H9 (cell line): ENCODE results near the gene HS3ST2. TPM values are rescaled to one million over a fixed set of nuclear protein-coding genes. Genes with fewer than 3 reads are reported as not detected.

Experiments
- DNase-seq: peaks from one replicate; pipeline ENCODE4 v3.0.0-alpha.2; 2017
- H2AFZ ChIP-seq: one replicate; pipeline ENCODE4 v1.6.1; 2013; ENCODE audit warnings: mild to moderate bottlenecking, low read length, control low read depth, moderate library complexity
- H2AK5ac ChIP-seq: 2 replicates; pipeline ENCODE4 v1.6.1; 2013; ENCODE audit warnings: low read length, control low read depth, mixed read lengths; ENCODE audit not compliant: insufficient read length
- H2BK120ac ChIP-seq: one replicate; pipeline ENCODE4 v1.6.1; 2013; ENCODE audit warnings: low read depth, mild to moderate bottlenecking, low read length, control low read depth, inconsistent platforms; ENCODE audit not compliant: poor library complexity, severe bottlenecking
- H2BK12ac ChIP-seq: 2 replicates; pipeline ENCODE4 v1.6.1; 2013; ENCODE audit warnings: low read length, control low read depth, mixed read lengths, low read depth; ENCODE audit not compliant: insufficient read length
- H2BK15ac ChIP-seq: 2 replicates; pipeline ENCODE4 v1.6.1; 2013; ENCODE audit warnings: low read depth, low read length, control low read depth
- H2BK20ac ChIP-seq: one replicate; pipeline ENCODE4 v1.6.1; 2013; ENCODE audit warnings: low read depth, mild to moderate bottlenecking, low read length, control low read depth, inconsistent platforms; ENCODE audit not compliant: poor library complexity, severe bottlenecking
- H2BK5ac ChIP-seq: 2 replicates; pipeline ENCODE4 v1.6.1; 2013; ENCODE audit warnings: low read length, control low read depth, mixed read lengths; ENCODE audit not compliant: insufficient read length
- H3K14ac ChIP-seq: 2 replicates; pipeline ENCODE4 v1.6.1; 2013; ENCODE audit warnings: low read length, control low read depth; ENCODE audit not compliant: insufficient read depth
- H3K18ac ChIP-seq: 2 replicates; pipeline ENCODE4 v1.6.1; 2013; ENCODE audit warnings: low read depth, mild to moderate bottlenecking, mixed read lengths, low read length, control low read depth; ENCODE audit not compliant: insufficient read length
- H3K23ac ChIP-seq: 2 replicates; pipeline ENCODE4 v1.6.1; 2013; ENCODE audit warnings: low read length, control low read depth, mixed read lengths, low read depth; ENCODE audit not compliant: insufficient read length
- H3K23me2 ChIP-seq: 2 replicates; pipeline ENCODE4 v1.6.1; 2013; ENCODE audit warnings: low read depth, mild to moderate bottlenecking, mixed read lengths, low read length, control low read depth; ENCODE audit not compliant: insufficient read length, poor library complexity, severe bottlenecking
- H3K27ac ChIP-seq: 2 replicates; pipeline ENCODE4 v1.5.1; 2013; ENCODE audit warnings: low read length, control low read depth, mixed read lengths, low read depth; ENCODE audit not compliant: insufficient read length
- H3K27me3 ChIP-seq: 2 replicates; pipeline ENCODE4 v1.6.1; 2013; ENCODE audit warnings: low read length, control low read depth, inconsistent platforms; ENCODE audit not compliant: insufficient read depth
- H3K4ac ChIP-seq: 2 replicates; pipeline ENCODE4 v1.6.1; 2013; ENCODE audit warnings: low read depth, mild to moderate bottlenecking, control low read depth, inconsistent platforms, low read length, moderate library complexity
- H3K4me1 ChIP-seq: 2 replicates; pipeline ENCODE4 v1.6.1; 2013; ENCODE audit warnings: low read length, control low read depth, inconsistent platforms; ENCODE audit not compliant: insufficient read depth
- H3K4me2 ChIP-seq: 2 replicates; pipeline ENCODE4 v1.6.1; 2013; ENCODE audit warnings: low read length, control low read depth, mixed read lengths; ENCODE audit not compliant: insufficient read length, insufficient read depth
- H3K56ac ChIP-seq: 2 replicates; pipeline ENCODE4 v1.6.1; 2013; ENCODE audit warnings: low read depth, mild to moderate bottlenecking, mixed read lengths, low read length, control low read depth; ENCODE audit not compliant: insufficient read length
- H3K79me1 ChIP-seq: 2 replicates; pipeline ENCODE4 v1.6.1; 2013; ENCODE audit warnings: low read depth, mild to moderate bottlenecking, moderate library complexity, low read length, control low read depth, inconsistent platforms; ENCODE audit not compliant: insufficient read depth, poor library complexity, severe bottlenecking
- H3K79me2 ChIP-seq: 2 replicates; pipeline ENCODE4 v1.6.1; 2013; ENCODE audit warnings: low read length, control low read depth, inconsistent platforms; ENCODE audit not compliant: insufficient read depth
- H3K9ac ChIP-seq: 2 replicates; pipeline ENCODE4 v1.6.1; 2013; ENCODE audit warnings: low read length, control low read depth, mixed read lengths; ENCODE audit not compliant: insufficient read length; ENCODE audit errors: extremely low read depth
- H3K9me3 ChIP-seq: one replicate; pipeline ENCODE4 v1.6.1; 2013; ENCODE audit warnings: low read depth, low read length, inconsistent platforms; ENCODE audit not compliant: control insufficient read depth
- H3T11ph ChIP-seq: one replicate; pipeline ENCODE4 v1.6.1; 2013; ENCODE audit warnings: mild to moderate bottlenecking, low read length, control low read depth, inconsistent platforms
- H4K20me1 ChIP-seq: one replicate; pipeline ENCODE4 v1.6.1; 2013; ENCODE audit not compliant: control insufficient read depth, insufficient read length, insufficient read depth
- H4K5ac ChIP-seq: 2 replicates; pipeline ENCODE4 v1.6.1; 2013; ENCODE audit warnings: low read depth, mild to moderate bottlenecking, mixed read lengths, low read length, control low read depth; ENCODE audit not compliant: insufficient read length
- H4K8ac ChIP-seq: replicated peaks from 2 replicates; pipeline ENCODE4 v1.6.1; 2013; ENCODE audit warnings: low read length, control low read depth, mixed read lengths, low read depth; ENCODE audit not compliant: insufficient read length
- H4K91ac ChIP-seq: 2 replicates; pipeline ENCODE4 v1.6.1; 2013; ENCODE audit warnings: low read depth, mild to moderate bottlenecking, moderate library complexity, mixed read lengths, low read length, control low read depth; ENCODE audit not compliant: insufficient read length
- H3K27ac Mint-ChIP-seq, 3 experiments: 2 replicates in 2 of 3; 3 replicates in 1 of 3; pipeline ENCODE4 v1.8.0; 2020 to 2021; ENCODE audit warnings: mixed read lengths in 3 of 3, mild to moderate bottlenecking in 1 of 3, moderate library complexity in 1 of 3
- H3K27me3 Mint-ChIP-seq: 2 replicates; pipeline ENCODE4 v1.8.0; 2021; ENCODE audit warnings: low read depth, mild to moderate bottlenecking, moderate library complexity, mixed read lengths
- H3K36me3 Mint-ChIP-seq, 3 experiments: 2 replicates in 2 of 3; 3 replicates in 1 of 3; pipeline ENCODE4 v1.8.0; 2020 to 2021; ENCODE audit warnings: low read depth in 3 of 3, mixed read lengths in 3 of 3; ENCODE audit not compliant: insufficient read depth in 1 of 3
- H3K4me1 Mint-ChIP-seq, 2 experiments: 2 replicates each; pipeline ENCODE4 v1.8.0; 2020; ENCODE audit warnings: mixed read lengths in 2 of 2
- H3K4me3 Mint-ChIP-seq, 2 experiments: 2 replicates in 1 of 2; 3 replicates in 1 of 2; pipeline ENCODE4 v1.8.0; 2020 to 2021; ENCODE audit warnings: mild to moderate bottlenecking in 2 of 2, mixed read lengths in 2 of 2, moderate library complexity in 1 of 2
- H3K9me3 Mint-ChIP-seq, 2 experiments: 2 replicates in 1 of 2; 3 replicates in 1 of 2; pipeline ENCODE4 v1.8.0; 2020; ENCODE audit warnings: mild to moderate bottlenecking in 2 of 2, mixed read lengths in 2 of 2, moderate library complexity in 1 of 2
- CTCF ChIP-seq: fragments of 200-600 bp; sonication (generic); conservative IDR thresholded peaks from 3 replicates; pipeline ENCODE4 v1.8.0; 2021; ENCODE audit warnings: antibody characterized with exemption, mild to moderate bottlenecking
- WGBS: extraction: QIAGEN DNeasy Blood & Tissue Kit; methylation state at CpG from one replicate; pipeline ENCODE4 v1.1.7; 2013; ENCODE audit warnings: missing lambda C conversion rate, low lambda C conversion rate, mixed read lengths; ENCODE audit not compliant: insufficient read length; ENCODE audit errors: extremely low coverage; 5-methylcytosine and 5-hydroxymethylcytosine counted together
- total RNA-seq: library from RNA; stranded (reverse); gene quantifications from 2 replicates; pipeline ENCODE4 v1.2.1, GENCODE V29; 2021

Gene HS3ST2
- total RNA-seq, 1 experiment from 2014 or later: 3.1 TPM

GRCh38 chr16:22948603-22949368 lies 134.8 kb downstream of the HS3ST2 start:
- Mint-ChIP-seq H3K9me3 (no peaks in the 10 kb centered on the region; a peak in 1 of 5 replicates), H3K4me1 (peaks cover 7 to 20% of the 10 kb centered on the region in 2 experiments), H3K27ac (no peak overlapping the region), H3K4me3 (no peak overlapping the region), H3K27me3 (peaks cover 36% of the 10 kb centered on the region), H3K36me3 (no peaks in the 10 kb centered on the region)
- Histone ChIP-seq H2AK5ac (no peak overlapping the region), H2BK15ac (no peak overlapping the region), H4K20me1 (no peaks in the 10 kb centered on the region), H3K27me3 (no peaks in the 10 kb centered on the region), H3K9me3 (no peaks in the 10 kb centered on the region), H4K5ac (no peak overlapping the region), H3T11ph (no peak overlapping the region), H3K56ac (no peak overlapping the region), H3K9ac (no peak overlapping the region), H3K4me2 (no peak overlapping the region), H2BK12ac (no peak overlapping the region), H3K4me1 (no peaks in the 10 kb centered on the region), H3K27ac (no peak overlapping the region), H2BK20ac (no peak overlapping the region), H3K79me1 (no peaks in the 10 kb centered on the region), H3K14ac (no peak overlapping the region), H3K23me2 (no peaks in the 10 kb centered on the region), H2BK5ac (no peak overlapping the region), H4K8ac (no peak overlapping the region), H2BK120ac (no peak overlapping the region), H3K18ac (no peak overlapping the region), H3K23ac (no peak overlapping the region), H3K4ac (no peak overlapping the region), H4K91ac (no peak overlapping the region), H2AFZ (no peak overlapping the region), H3K79me2 (no peaks in the 10 kb centered on the region)
- peak; percentile 84 for DNase-seq
- no CpG with 5 or more reads among the region's 18 CpGs for WGBS
- TF ChIP-seq CTCF: peak; percentile 92
